ENCODE measurements around the gene CCDC7.

The CCDC7 gene

GRCh38 chr10:32773105-32773504, 327.2 kb downstream of the CCDC7 start:
- Histone ChIP-seq H3K4me1 (ENCODE audit: control extremely low read depth in 1 of 4, control insufficient read depth in 4 of 4, insufficient read depth in 4 of 4, low read length in 3 of 4) (no peaks in the 10 kb centered on the region), H3K4me3 (ENCODE audit: control insufficient read depth in 1 of 7, extremely low read depth in 1 of 7, insufficient read depth in 4 of 7, low read depth in 2 of 7, low read length in 6 of 7) (no peak overlapping the region), H3K36me3 (ENCODE audit: control insufficient read depth in 4 of 4, insufficient read depth in 4 of 4, low read length in 3 of 4) (no peaks in the 10 kb centered on the region), H3K9me3 (ENCODE audit: control extremely low read depth in 1 of 5, control insufficient read depth in 4 of 5, insufficient read depth in 2 of 5, low read depth in 1 of 5, low read length in 4 of 5) (peaks cover 4 to 22% (median 6%) of the 10 kb centered on the region in 5 experiments), H3K27me3 (replicated peaks in 2 of 5; ENCODE audit: control insufficient read depth in 4 of 5, insufficient read depth in 5 of 5, low read length in 4 of 5) (no peaks in the 10 kb centered on the region), H3K27ac (ENCODE audit: insufficient read depth in 1 of 2, low read depth in 1 of 2, low read length in 2 of 2, poor library complexity in 1 of 2, severe bottlenecking in 2 of 2) (no peak overlapping the region)
- ChIA-PET POLR2A (no interaction called here), CTCF (no interaction called here)
- DNase-seq = no peak
- WGBS (ENCODE audit: insufficient coverage) = no CpG with 5 or more reads among the region's 1 CpG

- Histone ChIP-seq H3K27ac (ENCODE audit: insufficient read depth in 1 of 2, low read depth in 1 of 2, low read length in 2 of 2, poor library complexity in 1 of 2, severe bottlenecking in 2 of 2) (no peak overlapping the region), H3K9me3 (ENCODE audit: control extremely low read depth in 1 of 5, control insufficient read depth in 4 of 5, insufficient read depth in 2 of 5, low read depth in 1 of 5, low read length in 4 of 5) (peaks cover 0 to 16% (median 2%) of the 10 kb centered on the region in 5 experiments), H3K27me3 (replicated peaks in 2 of 5; ENCODE audit: control insufficient read depth in 4 of 5, insufficient read depth in 5 of 5, low read length in 4 of 5) (no peaks in the 10 kb centered on the region), H3K36me3 (ENCODE audit: control insufficient read depth in 4 of 4, insufficient read depth in 4 of 4, low read length in 3 of 4) (no peaks in the 10 kb centered on the region), H3K4me1 (ENCODE audit: control extremely low read depth in 1 of 4, control insufficient read depth in 4 of 4, insufficient read depth in 4 of 4, low read length in 3 of 4) (no peaks in the 10 kb centered on the region), H3K4me3 (ENCODE audit: control insufficient read depth in 1 of 7, extremely low read depth in 1 of 7, insufficient read depth in 4 of 7, low read depth in 2 of 7, low read length in 6 of 7) (no peak overlapping the region)
- no peak for DNase-seq
- WGBS (ENCODE audit: insufficient coverage) = 95% methylated on average over 3 of the region's 4 CpGs
- ChIA-PET POLR2A (no interaction called here), CTCF (no interaction called here)
These were observed 341.0 kb downstream of the CCDC7 start for GRCh38 chr10:32786968-32787367.

- Histone ChIP-seq H3K27me3 (replicated peaks in 2 of 5; ENCODE audit: control insufficient read depth in 4 of 5, insufficient read depth in 5 of 5, low read length in 4 of 5) (no peaks in the 10 kb centered on the region), H3K4me1 (ENCODE audit: control extremely low read depth in 1 of 4, control insufficient read depth in 4 of 4, insufficient read depth in 4 of 4, low read length in 3 of 4) (no peaks in the 10 kb centered on the region), H3K27ac (ENCODE audit: insufficient read depth in 1 of 2, low read depth in 1 of 2, low read length in 2 of 2, poor library complexity in 1 of 2, severe bottlenecking in 2 of 2) (no peak overlapping the region), H3K4me3 (ENCODE audit: control insufficient read depth in 1 of 7, extremely low read depth in 1 of 7, insufficient read depth in 4 of 7, low read depth in 2 of 7, low read length in 6 of 7) (no peak overlapping the region), H3K9me3 (ENCODE audit: control extremely low read depth in 1 of 5, control insufficient read depth in 4 of 5, insufficient read depth in 2 of 5, low read depth in 1 of 5, low read length in 4 of 5) (peaks cover 0 to 16% (median 2%) of the 10 kb centered on the region in 5 experiments), H3K36me3 (ENCODE audit: control insufficient read depth in 4 of 4, insufficient read depth in 4 of 4, low read length in 3 of 4) (no peaks in the 10 kb centered on the region)
- WGBS (ENCODE audit: insufficient coverage) = 100% methylated on average over 3 of the region's 3 CpGs
- DNase-seq = no peak
- ChIA-PET POLR2A (no interaction called here), CTCF (interaction anchor here (1.0 kb wide), 1 partner anchor 234 kb away, joined by 3 read pairs; no protein-coding TSS in a partner anchor)
These were observed 341.8 kb downstream of the CCDC7 start for GRCh38 chr10:32787690-32788284.

DNA sequence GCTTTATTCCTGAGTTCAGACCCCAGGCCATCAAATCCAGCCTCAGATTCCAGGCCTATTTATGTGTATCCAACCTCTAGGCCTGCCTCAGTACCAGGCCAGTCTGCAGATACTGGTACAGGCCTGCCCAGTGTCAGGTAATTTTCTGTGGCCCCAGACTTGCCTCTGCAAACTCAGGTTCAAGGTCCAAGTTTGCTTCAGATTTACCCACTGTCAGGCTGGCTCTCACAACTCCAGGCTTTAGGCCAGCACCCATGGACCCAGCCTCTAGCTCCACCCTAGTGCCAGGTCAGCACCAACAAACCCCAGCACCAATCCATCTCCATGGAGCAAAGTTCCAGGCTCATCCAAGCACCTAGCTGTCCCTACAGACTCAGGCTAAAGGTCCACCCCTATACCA, 342.4 kb downstream of the CCDC7 start:
- Histone ChIP-seq H3K4me1 (ENCODE audit: control extremely low read depth in 1 of 4, control insufficient read depth in 4 of 4, insufficient read depth in 4 of 4, low read length in 3 of 4) (no peaks in the 10 kb centered on the region), H3K27ac (ENCODE audit: insufficient read depth in 1 of 2, low read depth in 1 of 2, low read length in 2 of 2, poor library complexity in 1 of 2, severe bottlenecking in 2 of 2) (no peak overlapping the region), H3K9me3 (ENCODE audit: control extremely low read depth in 1 of 5, control insufficient read depth in 4 of 5, insufficient read depth in 2 of 5, low read depth in 1 of 5, low read length in 4 of 5) (peaks cover 0 to 16% (median 2%) of the 10 kb centered on the region in 5 experiments), H3K36me3 (ENCODE audit: control insufficient read depth in 4 of 4, insufficient read depth in 4 of 4, low read length in 3 of 4) (no peaks in the 10 kb centered on the region), H3K4me3 (ENCODE audit: control insufficient read depth in 1 of 7, extremely low read depth in 1 of 7, insufficient read depth in 4 of 7, low read depth in 2 of 7, low read length in 6 of 7) (no peak overlapping the region), H3K27me3 (replicated peaks in 2 of 5; ENCODE audit: control insufficient read depth in 4 of 5, insufficient read depth in 5 of 5, low read length in 4 of 5) (no peaks in the 10 kb centered on the region)
- ChIA-PET CTCF (interaction anchor here (1.0 kb wide), 1 partner anchor 233 kb away, joined by 3 read pairs; no protein-coding TSS in a partner anchor), POLR2A (no interaction called here)
- no peak for DNase-seq

GRCh38 chr10:32790483-32790882, 344.5 kb downstream of the CCDC7 start:
- Histone ChIP-seq H3K27me3 (replicated peaks in 2 of 5; ENCODE audit: control insufficient read depth in 4 of 5, insufficient read depth in 5 of 5, low read length in 4 of 5) (peaks cover 0 to 3% (median 0%) of the 10 kb centered on the region in 5 experiments), H3K4me3 (ENCODE audit: control insufficient read depth in 1 of 7, extremely low read depth in 1 of 7, insufficient read depth in 4 of 7, low read depth in 2 of 7, low read length in 6 of 7) (no peak overlapping the region), H3K4me1 (ENCODE audit: control extremely low read depth in 1 of 4, control insufficient read depth in 4 of 4, insufficient read depth in 4 of 4, low read length in 3 of 4) (no peaks in the 10 kb centered on the region), H3K9me3 (ENCODE audit: control extremely low read depth in 1 of 5, control insufficient read depth in 4 of 5, insufficient read depth in 2 of 5, low read depth in 1 of 5, low read length in 4 of 5) (peaks cover 0 to 16% (median 2%) of the 10 kb centered on the region in 5 experiments), H3K27ac (ENCODE audit: insufficient read depth in 1 of 2, low read depth in 1 of 2, low read length in 2 of 2, poor library complexity in 1 of 2, severe bottlenecking in 2 of 2) (no peak overlapping the region), H3K36me3 (ENCODE audit: control insufficient read depth in 4 of 4, insufficient read depth in 4 of 4, low read length in 3 of 4) (no peaks in the 10 kb centered on the region)
- DNase-seq = no peak
- 100% methylated on average over 1 of the region's 1 CpG for WGBS (ENCODE audit: insufficient coverage)
- ChIA-PET POLR2A (no interaction called here), CTCF (interaction anchor here (1.2 to 1.5 kb wide), 2 partner anchors 216 to 218 kb away, joined by 3 to 4 read pairs; no protein-coding TSS in a partner anchor)

GRCh38 chr10:32793033-32793432, 347.1 kb downstream of the CCDC7 start:
- H3K27ac ChIP-seq (ENCODE audit: insufficient read depth in 1 of 2, low read depth in 1 of 2, low read length in 2 of 2, poor library complexity in 1 of 2, severe bottlenecking in 2 of 2) = no peak overlapping the region
- ChIA-PET CTCF (interaction anchor here (0.8 to 1.6 kb wide), 3 partner anchors 214 to 217 kb away, joined by 4 to 5 read pairs (median 4); no protein-coding TSS in a partner anchor), POLR2A (no interaction called here)
- H3K27me3 ChIP-seq (replicated peaks in 2 of 5; ENCODE audit: control insufficient read depth in 4 of 5, insufficient read depth in 5 of 5, low read length in 4 of 5) = peaks cover 0 to 3% (median 0%) of the 10 kb centered on the region in 5 experiments
- DNase-seq = no peak
- no peaks in the 10 kb centered on the region for H3K4me1 ChIP-seq (ENCODE audit: control extremely low read depth in 1 of 4, control insufficient read depth in 4 of 4, insufficient read depth in 4 of 4, low read length in 3 of 4)
- no peaks in the 10 kb centered on the region for H3K36me3 ChIP-seq (ENCODE audit: control insufficient read depth in 4 of 4, insufficient read depth in 4 of 4, low read length in 3 of 4)
- no peak overlapping the region for H3K4me3 ChIP-seq (ENCODE audit: control insufficient read depth in 1 of 7, extremely low read depth in 1 of 7, insufficient read depth in 4 of 7, low read depth in 2 of 7, low read length in 6 of 7)
- peaks cover 0 to 4% (median 0%) of the 10 kb centered on the region in 5 experiments for H3K9me3 ChIP-seq (ENCODE audit: control extremely low read depth in 1 of 5, control insufficient read depth in 4 of 5, insufficient read depth in 2 of 5, low read depth in 1 of 5, low read length in 4 of 5)

- DNase-seq = peak; percentile 25 to 53 (median 40)
- CTCF ChIA-PET = interaction anchor here (0.7 to 2.6 kb wide), 3 partner anchors 209 to 213 kb away, joined by 3 to 15 read pairs (median 3); no protein-coding TSS in a partner anchor
These were observed 349.8 kb downstream of the CCDC7 start for GRCh38 chr10:32795598-32796183.

More at GRCh38 chr10:32795598-32796183, 349.8 kb downstream of the CCDC7 start:
- POLR2A ChIA-PET = no interaction called here
- Histone ChIP-seq H3K4me3 (ENCODE audit: control insufficient read depth in 1 of 7, extremely low read depth in 1 of 7, insufficient read depth in 4 of 7, low read depth in 2 of 7, low read length in 6 of 7) (no peak overlapping the region), H3K27ac (ENCODE audit: insufficient read depth in 1 of 2, low read depth in 1 of 2, low read length in 2 of 2, poor library complexity in 1 of 2, severe bottlenecking in 2 of 2) (no peak overlapping the region), H3K4me1 (ENCODE audit: control extremely low read depth in 1 of 4, control insufficient read depth in 4 of 4, insufficient read depth in 4 of 4, low read length in 3 of 4) (no peaks in the 10 kb centered on the region), H3K9me3 (ENCODE audit: control extremely low read depth in 1 of 5, control insufficient read depth in 4 of 5, insufficient read depth in 2 of 5, low read depth in 1 of 5, low read length in 4 of 5) (no peaks in the 10 kb centered on the region), H3K36me3 (ENCODE audit: control insufficient read depth in 4 of 4, insufficient read depth in 4 of 4, low read length in 3 of 4) (no peaks in the 10 kb centered on the region), H3K27me3 (replicated peaks in 2 of 5; ENCODE audit: control insufficient read depth in 4 of 5, insufficient read depth in 5 of 5, low read length in 4 of 5) (peaks cover 0 to 3% (median 0%) of the 10 kb centered on the region in 5 experiments)
- WGBS (ENCODE audit: insufficient coverage) = 83% methylated on average over 1 of the region's 2 CpGs
